ENCODE measurements around the gene RNF113B. TPM values are rescaled to one million over a fixed set of nuclear protein-coding genes. Genes with fewer than 3 reads are reported as not detected.

RNF113B gene
- total and polyA plus RNA-seq, 2 donors (not counting 1 experiment from before 2014, with no cell fraction given) = not detected

DNA sequence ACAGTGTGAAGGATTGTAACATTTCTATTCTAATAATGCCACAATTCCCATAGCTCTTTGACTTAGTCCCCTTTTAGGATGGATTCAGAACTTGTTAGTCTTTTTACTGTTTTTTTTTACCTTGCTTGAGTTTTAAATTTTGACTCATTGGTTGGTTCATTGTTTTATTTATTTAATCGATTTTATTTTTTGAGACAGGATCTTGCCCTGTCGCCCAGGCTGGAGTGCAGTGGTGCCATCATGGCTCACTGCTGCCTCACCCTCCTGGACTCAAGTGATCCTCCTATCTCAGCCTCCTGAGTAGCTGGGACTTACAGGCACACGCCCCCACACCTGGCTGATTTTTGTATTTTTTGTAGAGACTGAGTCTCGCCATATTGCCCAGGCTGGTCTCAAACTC, 5.1 kb upstream of the RNF113B start:
- Histone ChIP-seq H3K79me2 (ENCODE audit: control insufficient read depth, insufficient read depth, low read length) (no peaks in the 10 kb centered on the region), H3K9me3 (ENCODE audit: control extremely low read depth in 1 of 3, control insufficient read depth in 2 of 3, insufficient read depth in 1 of 3, low read length in 2 of 3) (peaks cover 0 to 1% (median 0%) of the 10 kb centered on the region in 3 donors), H3K4me2 (replicated peaks; ENCODE audit: low read depth, low read length, poor library complexity, severe bottlenecking) (no peak overlapping the region), H3K36me3 (replicated peaks in 1 of 2; ENCODE audit: control extremely low read depth in 1 of 2, control insufficient read depth in 1 of 2, extremely low read depth in 1 of 2, insufficient read depth in 2 of 2, low read length in 1 of 2) (no peaks in the 10 kb centered on the region), H2AFZ (ENCODE audit: insufficient read depth, low read depth, low read length, poor library complexity, severe bottlenecking) (no peak overlapping the region), H3K4me3 (ENCODE audit: control extremely low read depth in 1 of 5, extremely low read depth in 1 of 5, insufficient read depth in 1 of 5, low read depth in 2 of 5, low read length in 4 of 5) (no peak overlapping the region), H4K20me1 (ENCODE audit: control insufficient read depth, insufficient read depth, low read length, poor library complexity, severe bottlenecking) (no peaks in the 10 kb centered on the region), H3K27ac (ENCODE audit: low read length in 2 of 2) (no peak overlapping the region), H3K9ac (ENCODE audit: low read length) (no peak overlapping the region), H3K27me3 (replicated peaks in 1 of 4; ENCODE audit: control extremely low read depth in 1 of 4, control insufficient read depth in 3 of 4, insufficient read depth in 4 of 4, low read length in 3 of 4) (no peaks in the 10 kb centered on the region), H3K4me1 (ENCODE audit: control insufficient read depth in 2 of 2, insufficient read depth in 2 of 2, low read length in 2 of 2) (no peaks in the 10 kb centered on the region)
- intact Hi-C loops (cut with micrococcal nuclease) = no loop called here
- no peaks in the 10 kb centered on the region for H3K9me3 Mint-ChIP-seq (ENCODE audit: insufficient read depth)
- H3K4me3 Mint-ChIP-seq = no peak overlapping the region
- peaks cover 2% of the 10 kb centered on the region for H3K27me3 Mint-ChIP-seq
- DNase-seq (no peak), ATAC-seq (ENCODE audit: low read depth) (no peak)
- ChIA-PET POLR2A (no interaction called here), CTCF (no interaction called here)
- WGBS (ENCODE audit: insufficient coverage) = 100% methylated on average over 3 of the region's 4 CpGs
- H3K27ac Mint-ChIP-seq = no peak overlapping the region
- no peaks in the 10 kb centered on the region for H3K4me1 Mint-ChIP-seq
- TF ChIP-seq, protein P1, sequence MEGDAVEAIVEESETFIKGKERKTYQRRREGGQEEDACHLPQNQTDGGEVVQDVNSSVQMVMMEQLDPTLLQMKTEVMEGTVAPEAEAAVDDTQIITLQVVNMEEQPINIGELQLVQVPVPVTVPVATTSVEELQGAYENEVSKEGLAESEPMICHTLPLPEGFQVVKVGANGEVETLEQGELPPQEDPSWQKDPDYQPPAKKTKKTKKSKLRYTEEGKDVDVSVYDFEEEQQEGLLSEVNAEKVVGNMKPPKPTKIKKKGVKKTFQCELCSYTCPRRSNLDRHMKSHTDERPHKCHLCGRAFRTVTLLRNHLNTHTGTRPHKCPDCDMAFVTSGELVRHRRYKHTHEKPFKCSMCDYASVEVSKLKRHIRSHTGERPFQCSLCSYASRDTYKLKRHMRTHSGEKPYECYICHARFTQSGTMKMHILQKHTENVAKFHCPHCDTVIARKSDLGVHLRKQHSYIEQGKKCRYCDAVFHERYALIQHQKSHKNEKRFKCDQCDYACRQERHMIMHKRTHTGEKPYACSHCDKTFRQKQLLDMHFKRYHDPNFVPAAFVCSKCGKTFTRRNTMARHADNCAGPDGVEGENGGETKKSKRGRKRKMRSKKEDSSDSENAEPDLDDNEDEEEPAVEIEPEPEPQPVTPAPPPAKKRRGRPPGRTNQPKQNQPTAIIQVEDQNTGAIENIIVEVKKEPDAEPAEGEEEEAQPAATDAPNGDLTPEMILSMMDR (IDR thresholded peaks at IDR 0.05) = no peak

DNA sequence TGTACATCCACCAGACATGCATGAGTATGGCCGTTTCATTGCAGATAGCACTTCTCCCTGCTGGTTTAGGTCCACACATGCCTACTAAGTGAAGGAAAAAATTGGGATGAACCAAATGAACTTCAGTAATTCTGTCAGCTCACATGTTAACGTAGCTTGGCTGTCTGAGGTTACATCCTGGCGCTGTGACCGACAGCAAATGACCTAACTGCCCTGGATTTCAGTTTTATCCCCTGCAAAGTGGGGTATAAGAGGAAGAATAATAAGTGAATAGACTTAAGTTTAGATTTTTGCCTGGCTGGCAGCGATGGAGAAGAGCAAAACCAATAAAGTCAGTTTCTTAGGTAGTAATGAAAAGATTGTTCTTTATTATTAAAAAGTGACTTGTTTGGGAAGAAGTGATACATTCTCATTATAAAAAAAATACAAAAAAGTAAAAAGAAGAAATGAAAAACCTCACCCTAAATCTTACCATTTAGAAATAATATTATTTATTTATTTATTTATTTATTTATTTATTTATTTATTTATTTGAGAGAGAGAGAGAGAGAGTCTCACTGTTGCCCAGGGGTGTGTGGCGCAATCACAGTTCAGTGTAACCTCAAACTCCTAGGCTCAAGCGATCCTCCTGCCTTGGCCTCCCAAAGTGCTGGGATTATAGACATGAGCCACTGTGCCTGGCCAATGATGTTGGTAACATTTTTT, 4.2 kb upstream of the RNF113B start:
- Histone ChIP-seq H3K27ac (ENCODE audit: low read length in 2 of 2) (no peak overlapping the region), H3K4me3 (ENCODE audit: control extremely low read depth in 1 of 5, extremely low read depth in 1 of 5, insufficient read depth in 1 of 5, low read depth in 2 of 5, low read length in 4 of 5) (no peak overlapping the region), H3K79me2 (ENCODE audit: control insufficient read depth, insufficient read depth, low read length) (no peaks in the 10 kb centered on the region), H2AFZ (ENCODE audit: insufficient read depth, low read depth, low read length, poor library complexity, severe bottlenecking) (no peak overlapping the region), H3K9ac (ENCODE audit: low read length) (no peak overlapping the region), H4K20me1 (ENCODE audit: control insufficient read depth, insufficient read depth, low read length, poor library complexity, severe bottlenecking) (no peaks in the 10 kb centered on the region), H3K9me3 (ENCODE audit: control extremely low read depth in 1 of 3, control insufficient read depth in 2 of 3, insufficient read depth in 1 of 3, low read length in 2 of 3) (peaks cover 0 to 10% (median 0%) of the 10 kb centered on the region in 3 donors), H3K4me2 (replicated peaks; ENCODE audit: low read depth, low read length, poor library complexity, severe bottlenecking) (no peak overlapping the region), H3K4me1 (ENCODE audit: control insufficient read depth in 2 of 2, insufficient read depth in 2 of 2, low read length in 2 of 2) (no peaks in the 10 kb centered on the region), H3K36me3 (replicated peaks in 1 of 2; ENCODE audit: control extremely low read depth in 1 of 2, control insufficient read depth in 1 of 2, extremely low read depth in 1 of 2, insufficient read depth in 2 of 2, low read length in 1 of 2) (no peaks in the 10 kb centered on the region), H3K27me3 (replicated peaks in 1 of 4; ENCODE audit: control extremely low read depth in 1 of 4, control insufficient read depth in 3 of 4, insufficient read depth in 4 of 4, low read length in 3 of 4) (no peaks in the 10 kb centered on the region)
- TF ChIP-seq, protein P1 (IDR thresholded peaks at IDR 0.05) = no peak
- no peak for TF ChIP-seq EZH2 (IDR thresholded peaks at IDR 0.05; ENCODE audit: borderline replicate concordance, insufficient read depth, low read depth, low read length, poor library complexity, severe bottlenecking)
- Mint-ChIP-seq H3K4me3 (no peak overlapping the region), H3K9me3 (ENCODE audit: insufficient read depth) (no peaks in the 10 kb centered on the region), H3K27me3 (no peaks in the 10 kb centered on the region), H3K4me1 (no peaks in the 10 kb centered on the region), H3K27ac (no peak overlapping the region)
- ChIA-PET POLR2A (no interaction called here), CTCF (no interaction called here)
- WGBS (ENCODE audit: insufficient coverage) = 94% methylated on average over 4 of the region's 7 CpGs
- ATAC-seq (ENCODE audit: low read depth) (no peak), DNase-seq (no peak)
- intact Hi-C loops (cut with micrococcal nuclease) = no loop called here

All from B cell (primary cell).